GM21447 (cell line): ENCODE data around the gene NAPB.

Source experiments
- ATAC-seq: cut with Tn5 transposase; IDR thresholded peaks from one replicate; pipeline ENCODE4 v1.9.1; 2021; ENCODE audit not compliant: unreplicated experiment

Gene NAPB

GRCh38 chr20:23369072-23369823, 52.0 kb downstream of the NAPB start:
- no peak for ATAC-seq

GRCh38 chr20:23368316-23369071, 52.8 kb downstream of the NAPB start:
- ATAC-seq, result no peak

DNA sequence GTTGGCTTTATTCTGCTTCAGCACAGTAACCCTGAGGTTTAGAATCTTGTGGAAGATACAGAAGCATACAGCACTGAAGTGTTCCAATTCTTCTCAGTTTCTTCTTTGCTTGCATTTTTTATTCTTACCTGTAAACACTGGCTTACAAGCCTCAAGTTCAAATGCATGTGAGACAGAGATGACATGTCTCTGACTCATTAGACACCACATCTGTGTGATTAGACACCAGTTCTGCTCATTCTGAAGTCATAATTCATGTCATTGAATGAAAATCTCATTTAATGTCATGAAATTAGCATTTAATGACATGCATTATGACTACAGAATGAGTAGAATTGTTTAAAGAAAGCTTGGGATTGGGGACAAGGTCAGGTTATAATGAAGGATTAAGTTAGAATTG, 53.5 kb downstream of the NAPB start:
- ATAC-seq, result no peak

DNA sequence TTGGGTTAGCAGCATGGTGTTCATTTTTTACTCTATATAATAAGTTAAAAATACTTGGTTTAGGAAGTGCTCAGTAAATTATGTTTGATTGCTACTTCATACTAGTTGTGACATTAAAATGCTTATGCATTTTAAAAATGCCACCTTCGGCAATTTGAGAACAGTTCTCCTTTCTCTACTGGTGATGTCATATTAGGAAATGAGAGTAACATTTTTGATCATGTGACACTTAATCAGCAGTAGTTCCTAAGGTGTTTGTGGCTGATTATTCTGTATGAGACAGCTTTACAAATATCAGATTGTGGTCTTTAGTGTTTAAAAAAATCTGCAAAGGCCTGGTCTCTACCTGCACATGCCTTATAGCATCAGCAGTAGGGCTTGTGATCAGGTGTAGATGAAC, 54.9 kb downstream of the NAPB start:
- ATAC-seq, result no peak

GRCh38 chr20:23365390-23366165, 55.7 kb downstream of the NAPB start:
- no peak for ATAC-seq

GRCh38 chr20:23363257-23363649, 58.0 kb downstream of the NAPB start:
- no peak for ATAC-seq

DNA sequence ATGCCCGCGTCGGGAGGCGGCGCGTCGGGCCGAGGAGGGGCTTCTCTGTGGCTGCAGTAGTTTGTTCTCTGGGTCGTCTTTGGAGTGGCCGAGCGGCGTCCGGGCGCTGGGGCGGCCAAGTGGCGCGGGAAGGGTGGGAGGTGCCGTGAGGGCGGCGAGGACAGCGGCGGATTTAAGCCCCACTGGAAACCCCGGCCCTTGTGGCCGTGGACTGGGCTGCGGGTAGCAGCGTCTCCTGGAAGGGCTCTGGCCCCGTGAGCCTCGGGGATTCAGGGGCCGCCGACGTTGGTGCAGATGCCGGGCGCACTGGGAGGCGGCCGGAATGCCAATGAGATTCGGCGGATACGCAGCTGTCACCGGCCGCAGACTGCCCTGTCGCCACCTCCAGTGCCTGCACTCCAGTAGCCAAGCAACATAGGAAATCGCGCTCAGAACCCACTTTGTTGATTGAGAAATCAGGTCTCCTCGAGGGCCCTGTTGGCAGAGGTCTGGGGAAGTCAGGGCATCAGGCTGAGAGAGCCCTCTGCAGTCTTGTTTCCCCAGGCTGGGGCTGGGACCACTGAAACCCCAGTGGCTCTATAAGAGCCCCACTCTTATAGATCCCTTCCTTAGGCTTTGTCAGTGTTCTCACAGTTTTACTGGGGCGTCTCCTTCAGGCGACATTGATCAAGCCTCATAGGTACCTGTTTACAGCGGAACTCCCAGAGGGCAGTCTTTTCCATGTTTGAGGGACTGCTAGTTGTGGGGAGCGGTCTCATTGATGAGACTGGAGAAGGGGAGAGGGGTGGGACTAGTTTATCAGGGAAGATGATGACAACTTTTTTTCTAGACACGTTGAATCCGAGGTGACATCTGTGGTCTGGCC, 58.7 kb downstream of the NAPB start:
- ATAC-seq, result peak; percentile 11

DNA sequence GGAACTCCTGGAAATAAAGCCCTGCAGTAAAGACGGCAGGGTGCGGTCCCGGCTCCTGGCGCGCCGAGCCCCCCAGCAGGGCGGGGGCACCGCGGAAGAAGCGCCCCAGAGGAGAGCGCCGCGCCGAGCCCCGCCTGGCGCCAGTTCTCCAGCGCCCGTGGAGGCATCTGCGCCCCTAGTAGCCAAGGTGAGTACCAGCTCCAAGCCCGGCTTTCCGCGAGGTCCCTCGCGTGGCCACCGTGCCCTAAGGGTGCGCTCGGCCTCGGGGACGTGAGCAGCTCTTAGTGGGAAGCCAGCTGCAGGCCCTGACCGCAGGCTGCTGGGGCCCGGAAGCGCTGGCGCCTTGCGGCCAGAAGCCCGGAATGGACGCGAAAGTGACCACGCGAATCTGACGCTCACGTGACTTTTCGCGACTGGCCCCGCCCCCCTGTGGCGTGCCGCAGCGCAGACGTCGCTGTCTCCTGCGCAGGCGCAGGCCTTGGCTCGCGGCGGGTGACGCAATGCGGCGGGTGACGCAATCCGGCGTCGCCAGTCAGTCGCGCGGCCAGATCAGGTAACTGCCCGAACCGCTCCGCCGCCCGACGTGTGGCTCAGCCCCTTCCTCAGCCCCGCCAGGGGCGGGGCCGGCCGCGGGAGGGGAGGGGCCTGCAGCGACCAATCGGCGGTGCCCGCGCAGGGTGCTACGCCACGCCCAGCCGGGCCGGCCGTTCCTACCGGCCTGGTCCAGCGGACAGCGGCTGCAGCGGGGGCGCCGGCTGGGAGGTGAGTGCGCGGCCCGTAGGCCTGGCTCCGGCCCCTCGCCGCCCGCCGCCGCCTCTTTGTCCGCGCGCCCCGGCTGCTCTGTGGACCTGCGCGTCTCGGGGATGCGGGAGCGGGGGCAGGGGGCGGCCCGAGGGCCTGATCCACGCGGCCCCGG, 59.6 kb downstream of the NAPB start, which contains the start of gene GZF1:
TSS of gene GZF1 (plus strand) at position 707 of the 916 bp plus-strand sequence. CDS start 2,202 bp downstream, outside the sequence.
- peak; percentile 51 for ATAC-seq

DNA sequence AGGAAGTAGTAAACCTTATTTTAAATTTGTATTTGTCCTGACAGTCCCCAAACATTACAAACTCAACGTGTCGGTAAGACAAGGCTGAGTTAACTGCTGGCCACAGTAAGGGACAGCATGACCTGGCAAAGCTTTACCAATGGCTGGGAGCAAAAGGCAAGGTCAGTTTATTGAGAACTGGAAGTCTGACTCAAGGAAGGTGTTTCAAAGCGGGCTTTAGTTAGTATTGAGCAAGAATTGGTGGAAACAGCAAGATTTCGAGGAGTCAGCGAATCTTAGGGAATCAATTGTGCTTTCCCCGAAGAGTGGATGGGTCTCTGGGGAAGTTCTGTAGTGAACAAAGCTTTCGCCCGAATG, 60.2 kb downstream of the NAPB start:
- ATAC-seq, result no peak

- ATAC-seq, result no peak
Measured at GRCh38 chr20:23360531-23360930, 60.8 kb downstream of the NAPB start.

GRCh38 chr20:23358923-23359593, 62.2 kb downstream of the NAPB start:
- ATAC-seq, result no peak

GRCh38 chr20:23358563-23358906, 62.8 kb downstream of the NAPB start:
- ATAC-seq, result no peak

GRCh38 chr20:23357767-23358562, 63.3 kb downstream of the NAPB start:
- ATAC-seq, result peak; percentile 56

- ATAC-seq, result no peak
Measured at GRCh38 chr20:23356203-23356602, 65.1 kb downstream of the NAPB start.

- peak; percentile 26 for ATAC-seq
Measured at GRCh38 chr20:23350904-23351838, 70.1 kb downstream of the NAPB start.

DNA sequence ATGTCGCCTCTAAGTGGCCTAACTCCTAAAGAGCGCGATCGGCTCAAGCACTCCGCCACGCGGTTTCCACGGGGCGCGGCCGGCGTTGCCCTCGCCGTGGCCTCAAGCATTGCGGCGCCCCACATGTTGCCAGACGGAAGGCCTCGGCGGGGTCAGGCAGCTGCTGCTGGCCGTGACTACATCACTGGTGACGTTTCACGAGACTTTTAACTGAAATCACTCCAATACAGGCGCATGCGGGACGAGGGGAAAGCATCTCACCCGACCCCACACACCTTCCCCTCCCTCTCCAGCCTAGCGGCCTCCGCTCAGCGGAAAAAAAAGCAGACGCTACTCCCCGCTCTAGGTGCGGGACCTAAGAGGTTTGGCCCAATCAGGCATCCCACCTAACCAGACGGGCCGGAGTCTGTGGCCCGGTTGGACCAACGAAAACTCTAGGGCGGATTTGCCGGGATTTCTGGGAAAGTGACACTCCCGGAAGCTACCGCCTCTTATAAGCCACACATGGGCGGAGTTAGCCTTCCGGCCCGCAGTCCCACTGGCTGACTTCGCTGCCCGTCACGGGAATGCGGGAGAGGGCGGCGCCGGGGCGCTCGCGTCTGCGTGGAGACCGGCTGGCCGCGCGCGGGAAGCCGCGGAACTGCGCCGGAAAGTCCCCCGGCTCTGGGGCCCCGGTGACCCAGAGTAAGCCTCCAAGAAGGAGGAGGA, 70.9 kb downstream of the NAPB start, which contains the start of gene NXT1:
TSS of gene NXT1 (plus strand) at position 596 of the 708 bp plus-strand sequence. CDS start 3,251 bp downstream, outside the sequence.
- ATAC-seq, result peak; percentile 81
